Lung (tissue), 12 donors: ENCODE results near the gene SUPT4H1. TPM values are rescaled to one million over a fixed set of nuclear protein-coding genes. Genes with fewer than 3 reads are reported as not detected.

Experiments used
- ATAC-seq: fragments of 200-7000 bp; cut with Tn5 transposase; one replicate; pipeline ENCODE4 v1.9.1; 2020; ENCODE audit warnings: moderate number of reproducible peaks; ENCODE audit not compliant: insufficient read depth, low FRiP score
- DNase-seq, 3 donors: peaks; one replicate each; pipeline ENCODE4 v3.0.0-alpha.2; 2013 to 2017
- H3K27ac ChIP-seq, 2 donors: one replicate each; pipeline ENCODE4 v1.5.1; 2013; ENCODE audit warnings: mild to moderate bottlenecking in 2 of 2, moderate library complexity in 2 of 2, control low read depth in 1 of 2, inconsistent platforms in 1 of 2, low read depth in 1 of 2, low read length in 1 of 2
- H3K27me3 ChIP-seq, 3 donors: one replicate each; pipeline ENCODE4 v1.5.1; 2013; ENCODE audit warnings: low read length in 2 of 3; ENCODE audit not compliant: control insufficient read depth in 3 of 3, insufficient read depth in 3 of 3
- H3K36me3 ChIP-seq, 4 donors: one replicate each; pipeline ENCODE4 v1.5.1; 2013; ENCODE audit warnings: low read length in 4 of 4, mild to moderate bottlenecking in 1 of 4, moderate library complexity in 1 of 4; ENCODE audit not compliant: control insufficient read depth in 4 of 4, insufficient read depth in 4 of 4
- H3K4me1 ChIP-seq, 5 donors: one replicate each; pipeline ENCODE4 v1.5.1; 2013; ENCODE audit warnings: low read length in 5 of 5, mild to moderate bottlenecking in 2 of 5, moderate library complexity in 1 of 5; ENCODE audit not compliant: control insufficient read depth in 5 of 5, insufficient read depth in 5 of 5
- H3K4me3 ChIP-seq: one replicate; pipeline ENCODE4 v1.5.1; 2013; ENCODE audit warnings: mild to moderate bottlenecking, control low read depth, moderate library complexity
- H3K9ac ChIP-seq, 2 donors: one replicate each; pipeline ENCODE4 v1.5.1; 2013; ENCODE audit warnings: low read length in 2 of 2, control low read depth in 1 of 2; ENCODE audit not compliant: insufficient read depth in 1 of 2
- H3K9me3 ChIP-seq, 4 donors: one replicate each; pipeline ENCODE4 v1.5.1; 2013; ENCODE audit warnings: low read length in 3 of 4, mild to moderate bottlenecking in 1 of 4, moderate library complexity in 1 of 4; ENCODE audit not compliant: control insufficient read depth in 4 of 4, insufficient read depth in 3 of 4
- WGBS, 2 donors: extraction: QIAGEN DNeasy Blood & Tissue Kit; methylation state at CpG; one replicate each; pipeline ENCODE4 v1.1.7; 2013; 5-methylcytosine and 5-hydroxymethylcytosine counted together
- polyA plus RNA-seq, 2 donors: library from polyadenylated mRNA; stranded (reverse); fragments of 200-250 nt; gene quantifications; one replicate each; pipeline ENCODE4 v1.2.1, GENCODE V29; 2013
- total RNA-seq, 2 donors: library from RNA; depleted of rRNA in 1 of 2; stranded (reverse); fragments of >200 nt in 1 of 2; gene quantifications; one replicate each; pipeline ENCODE4 v1.2.1, GENCODE V29; 2014 to 2021
- TF ChIP-seq, protein P1 (sequence below): IDR thresholded peaks from 2 replicates; pipeline ENCODE4 v1.5.1; 2012; ENCODE audit warnings: mild to moderate bottlenecking; ENCODE audit errors: control extremely low read depth, extremely low read depth
- donor health status: control.
- donor health status: control.
- donor health status: Bipolar disorder and iron deficiency.
- donor health status: healthy.
- donor health status: DM: yes; HTN: yes; CAD: no.

Gene SUPT4H1
- total and polyA plus RNA-seq, 4 donors: 54.6 to 97.5 (median 67.4) TPM

DNA sequence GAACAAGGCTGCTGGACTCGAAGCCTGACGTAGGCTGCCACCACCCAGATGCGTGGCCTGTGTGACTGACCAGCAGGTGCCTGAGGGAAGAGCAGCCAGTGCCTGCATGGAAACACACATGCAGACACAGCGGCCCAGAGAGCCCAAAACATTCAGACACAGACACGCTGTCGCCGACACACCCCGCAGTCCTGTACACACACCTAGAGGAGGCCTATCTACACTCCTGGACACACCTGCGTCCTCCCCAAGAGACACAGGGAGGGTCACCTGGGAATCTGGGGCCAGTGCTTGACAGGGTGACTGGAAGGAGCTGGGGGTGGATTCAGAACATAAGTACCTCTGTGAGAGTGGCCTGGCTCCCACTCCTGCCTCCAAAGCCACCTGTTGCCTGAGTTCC, 17.3 kb downstream of the SUPT4H1 start:
- Histone ChIP-seq H3K9me3 (peaks cover 0 to 3% (median 0%) of the 10 kb centered on the region in 4 donors), H3K27me3 (no peaks in the 10 kb centered on the region), H3K4me1 (peaks cover 0 to 39% (median 5%) of the 10 kb centered on the region in 5 donors), H3K9ac (no peak overlapping the region), H3K4me3 (no peak overlapping the region), H3K36me3 (no peaks in the 10 kb centered on the region), H3K27ac (peak overlapping the region in 1 of 2 donors; percentile 97)
- WGBS, 2 donors: 63 to 77% methylated on average over 9 of the region's 9 CpGs
- ATAC-seq: no peak
- TF ChIP-seq, protein P1, sequence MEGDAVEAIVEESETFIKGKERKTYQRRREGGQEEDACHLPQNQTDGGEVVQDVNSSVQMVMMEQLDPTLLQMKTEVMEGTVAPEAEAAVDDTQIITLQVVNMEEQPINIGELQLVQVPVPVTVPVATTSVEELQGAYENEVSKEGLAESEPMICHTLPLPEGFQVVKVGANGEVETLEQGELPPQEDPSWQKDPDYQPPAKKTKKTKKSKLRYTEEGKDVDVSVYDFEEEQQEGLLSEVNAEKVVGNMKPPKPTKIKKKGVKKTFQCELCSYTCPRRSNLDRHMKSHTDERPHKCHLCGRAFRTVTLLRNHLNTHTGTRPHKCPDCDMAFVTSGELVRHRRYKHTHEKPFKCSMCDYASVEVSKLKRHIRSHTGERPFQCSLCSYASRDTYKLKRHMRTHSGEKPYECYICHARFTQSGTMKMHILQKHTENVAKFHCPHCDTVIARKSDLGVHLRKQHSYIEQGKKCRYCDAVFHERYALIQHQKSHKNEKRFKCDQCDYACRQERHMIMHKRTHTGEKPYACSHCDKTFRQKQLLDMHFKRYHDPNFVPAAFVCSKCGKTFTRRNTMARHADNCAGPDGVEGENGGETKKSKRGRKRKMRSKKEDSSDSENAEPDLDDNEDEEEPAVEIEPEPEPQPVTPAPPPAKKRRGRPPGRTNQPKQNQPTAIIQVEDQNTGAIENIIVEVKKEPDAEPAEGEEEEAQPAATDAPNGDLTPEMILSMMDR: no peak
- no peak for DNase-seq

- peaks cover 0 to 38% (median 5%) of the 10 kb centered on the region in 5 donors for H3K4me1 ChIP-seq
- no peak overlapping the region for H3K4me3 ChIP-seq
Observed at GRCh38 chr17:58334256-58334655, 17.7 kb downstream of the SUPT4H1 start.

GRCh38 chr17:58333736-58334207, 18.2 kb downstream of the SUPT4H1 start:
- Histone ChIP-seq H3K4me3 (no peak overlapping the region), H3K36me3 (no peaks in the 10 kb centered on the region), H3K4me1 (peaks cover 0 to 38% (median 5%) of the 10 kb centered on the region in 5 donors), H3K9ac (no peak overlapping the region), H3K27me3 (no peaks in the 10 kb centered on the region), H3K27ac (peak overlapping the region in 1 of 2 donors; percentile 37), H3K9me3 (peaks cover 0 to 3% (median 0%) of the 10 kb centered on the region in 4 donors)
- WGBS, 2 donors: 23 to 52% methylated on average over 6 of the region's 6 CpGs
- TF ChIP-seq, protein P1: no peak
- DNase-seq (no peak), ATAC-seq (no peak)

More at GRCh38 chr17:58334256-58334655, 17.7 kb downstream of the SUPT4H1 start:
- no peaks in the 10 kb centered on the region for H3K27me3 ChIP-seq
- TF ChIP-seq, protein P1: no peak
- H3K9ac ChIP-seq: no peak overlapping the region
- H3K27ac ChIP-seq: peak overlapping the region in 1 of 2 donors; percentile 97
- 54 to 56% methylated on average over 5 of the region's 5 CpGs for WGBS, 2 donors
- no peak for ATAC-seq
- no peak for DNase-seq
- H3K36me3 ChIP-seq: no peaks in the 10 kb centered on the region
- H3K9me3 ChIP-seq: peaks cover 0 to 3% (median 0%) of the 10 kb centered on the region in 4 donors
